KMS-11 (cell line): ENCODE measurements around the gene EPC2.

ENCODE experiments used
- H2AFZ ChIP-seq: fragments of 200-600 bp; sonication (generic); 2 replicates; pipeline ENCODE4 v1.6.1; 2016; ENCODE audit warnings: antibody characterized with exemption, mixed run types, low read depth
- H3K27ac ChIP-seq: fragments of 200-600 bp; sonication (generic); 2 replicates; pipeline ENCODE4 v1.6.1; 2016; ENCODE audit warnings: mild to moderate bottlenecking, mixed run types
- H3K27me3 ChIP-seq: fragments of 200-600 bp; sonication (generic); 2 replicates; pipeline ENCODE4 v1.6.1; 2017; ENCODE audit warnings: mild to moderate bottlenecking, low read depth, mixed run types, moderate library complexity; ENCODE audit not compliant: insufficient read depth
- H3K36me3 ChIP-seq: fragments of 200-600 bp; sonication (generic); 2 replicates; pipeline ENCODE4 v1.6.1; 2017; ENCODE audit warnings: mild to moderate bottlenecking, mixed run types; ENCODE audit not compliant: insufficient read depth
- H3K4me1 ChIP-seq: fragments of 200-600 bp; sonication (generic); 2 replicates; pipeline ENCODE4 v1.6.1; 2016; ENCODE audit warnings: mild to moderate bottlenecking, low read depth, mixed run types; ENCODE audit not compliant: poor library complexity, severe bottlenecking
- H3K4me2 ChIP-seq: fragments of 200-600 bp; sonication (generic); 2 replicates; pipeline ENCODE4 v1.7.0; 2016; ENCODE audit warnings: mild to moderate bottlenecking, mixed run types
- H3K4me3 ChIP-seq: fragments of 200-600 bp; sonication (generic); IDR thresholded peaks from 2 replicates; pipeline ENCODE4 v1.6.1; 2017; ENCODE audit warnings: low read depth, low read length, mixed read lengths; ENCODE audit not compliant: insufficient read depth
- H3K79me2 ChIP-seq: fragments of 200-600 bp; sonication (generic); 2 replicates; pipeline ENCODE4 v1.6.1; 2016; ENCODE audit warnings: low read depth, mixed run types; ENCODE audit not compliant: insufficient read depth
- H3K9ac ChIP-seq: fragments of 200-600 bp; sonication (generic); 2 replicates; pipeline ENCODE4 v1.6.1; 2016; ENCODE audit warnings: mild to moderate bottlenecking, mixed run types
- H4K20me1 ChIP-seq: fragments of 200-600 bp; sonication (generic); 2 replicates; pipeline ENCODE4 v1.6.1; 2016; ENCODE audit warnings: mild to moderate bottlenecking, mixed run types; ENCODE audit not compliant: insufficient read depth
- CTCF ChIP-seq: fragments of 200-600 bp; sonication (generic); conservative IDR thresholded peaks from 2 replicates; pipeline ENCODE4 v1.6.1; 2017; ENCODE audit warnings: low read depth, mild to moderate bottlenecking, antibody characterized with exemption, low read length, moderate library complexity, mixed read lengths

Gene EPC2

GRCh38 chr2:148819019-148819585 is 174.6 kb downstream of the EPC2 start:
- no peaks in the 10 kb centered on the region for H3K4me1 ChIP-seq
- no peak overlapping the region for H2AFZ ChIP-seq
- no peaks in the 10 kb centered on the region for H3K27me3 ChIP-seq
- no peak overlapping the region for H3K27ac ChIP-seq
- no peaks in the 10 kb centered on the region for H4K20me1 ChIP-seq
- H3K36me3 ChIP-seq: no peaks in the 10 kb centered on the region
- no peaks in the 10 kb centered on the region for H3K79me2 ChIP-seq
- no peak overlapping the region for H3K9ac ChIP-seq
- no peak for TF ChIP-seq CTCF
- no peak overlapping the region for H3K4me2 ChIP-seq
- no peak overlapping the region for H3K4me3 ChIP-seq

- no peak overlapping the region for H3K4me2 ChIP-seq
- H4K20me1 ChIP-seq: no peaks in the 10 kb centered on the region
- no peaks in the 10 kb centered on the region for H3K36me3 ChIP-seq
- TF ChIP-seq CTCF: no peak
- H3K4me1 ChIP-seq: no peaks in the 10 kb centered on the region
- H3K27ac ChIP-seq: no peak overlapping the region
- H3K4me3 ChIP-seq: no peak overlapping the region
- H3K27me3 ChIP-seq: no peaks in the 10 kb centered on the region
- H3K79me2 ChIP-seq: no peaks in the 10 kb centered on the region
- H2AFZ ChIP-seq: no peak overlapping the region
- no peak overlapping the region for H3K9ac ChIP-seq
These were observed 179.6 kb downstream of the EPC2 start for GRCh38 chr2:148824190-148824589.

- Histone ChIP-seq H3K9ac (no peak overlapping the region), H3K27me3 (no peaks in the 10 kb centered on the region), H3K79me2 (no peaks in the 10 kb centered on the region), H4K20me1 (no peaks in the 10 kb centered on the region), H3K4me2 (no peak overlapping the region), H3K27ac (no peak overlapping the region), H3K36me3 (no peaks in the 10 kb centered on the region), H3K4me1 (no peaks in the 10 kb centered on the region), H2AFZ (no peak overlapping the region), H3K4me3 (no peak overlapping the region)
- no peak for TF ChIP-seq CTCF
These were observed 182.2 kb downstream of the EPC2 start for GRCh38 chr2:148826791-148827190.

DNA sequence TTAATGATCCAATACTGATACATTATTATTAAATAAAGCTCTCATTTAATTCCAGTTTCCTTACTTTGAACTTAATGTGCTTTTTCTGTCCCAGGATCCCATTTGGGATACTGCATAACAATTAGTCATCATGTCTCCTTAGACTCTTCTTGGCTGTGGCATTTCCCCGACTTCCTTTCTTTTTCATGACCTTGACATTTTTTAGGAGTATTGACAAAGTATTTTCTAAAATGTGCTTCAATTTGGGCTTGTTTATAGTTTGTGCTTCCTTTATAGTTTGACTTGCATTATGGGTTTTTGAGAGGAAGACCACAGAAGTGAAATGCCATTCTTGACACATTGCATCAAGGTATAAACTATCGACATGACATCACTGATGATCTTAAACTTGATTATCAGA is 184.4 kb downstream of the EPC2 start:
- no peak for TF ChIP-seq CTCF
- Histone ChIP-seq H3K27ac (no peak overlapping the region), H2AFZ (no peak overlapping the region), H3K4me2 (no peak overlapping the region), H3K4me1 (no peaks in the 10 kb centered on the region), H3K27me3 (no peaks in the 10 kb centered on the region), H3K79me2 (no peaks in the 10 kb centered on the region), H3K4me3 (no peak overlapping the region), H4K20me1 (no peaks in the 10 kb centered on the region), H3K36me3 (no peaks in the 10 kb centered on the region), H3K9ac (no peak overlapping the region)

- no peak overlapping the region for H3K4me3 ChIP-seq
- no peaks in the 10 kb centered on the region for H4K20me1 ChIP-seq
- H3K27me3 ChIP-seq: no peaks in the 10 kb centered on the region
- H3K4me1 ChIP-seq: no peaks in the 10 kb centered on the region
- no peaks in the 10 kb centered on the region for H3K79me2 ChIP-seq
- H3K4me2 ChIP-seq: no peak overlapping the region
- no peaks in the 10 kb centered on the region for H3K36me3 ChIP-seq
- TF ChIP-seq CTCF: no peak
- H3K9ac ChIP-seq: no peak overlapping the region
- H2AFZ ChIP-seq: no peak overlapping the region
- H3K27ac ChIP-seq: no peak overlapping the region
These were observed 185.1 kb downstream of the EPC2 start for GRCh38 chr2:148829618-148830017.
